Measurements from ENCODE around the gene COL19A1.

DNA sequence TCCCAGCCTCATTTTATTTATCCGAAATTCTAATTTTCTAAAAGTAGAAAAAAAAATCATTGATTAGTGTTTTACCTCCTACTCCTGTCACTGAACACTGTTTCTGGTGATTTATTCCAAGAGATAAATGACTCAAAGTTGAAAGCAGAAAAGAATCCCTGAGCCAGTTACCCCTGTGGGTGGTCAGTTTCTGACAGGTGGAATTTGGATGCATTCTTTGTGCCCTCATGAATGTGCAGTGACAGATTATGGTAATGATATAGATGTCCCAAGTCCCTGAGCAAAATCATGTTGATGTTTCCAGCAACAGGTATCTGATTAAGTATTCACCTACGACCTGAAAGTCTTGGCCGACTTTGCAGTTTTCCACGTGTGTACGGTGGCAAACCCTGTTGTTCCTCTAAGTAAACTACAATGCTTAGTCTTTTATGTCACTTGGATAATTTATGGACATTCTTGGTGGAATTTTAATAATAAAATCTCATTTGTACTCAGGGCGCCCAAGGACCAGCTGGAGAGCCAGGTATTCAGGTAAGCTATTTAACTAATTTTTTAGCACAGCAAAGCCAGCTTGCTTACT is 282.9 kb downstream of the COL19A1 start:
- TF ChIP-seq, protein P1, sequence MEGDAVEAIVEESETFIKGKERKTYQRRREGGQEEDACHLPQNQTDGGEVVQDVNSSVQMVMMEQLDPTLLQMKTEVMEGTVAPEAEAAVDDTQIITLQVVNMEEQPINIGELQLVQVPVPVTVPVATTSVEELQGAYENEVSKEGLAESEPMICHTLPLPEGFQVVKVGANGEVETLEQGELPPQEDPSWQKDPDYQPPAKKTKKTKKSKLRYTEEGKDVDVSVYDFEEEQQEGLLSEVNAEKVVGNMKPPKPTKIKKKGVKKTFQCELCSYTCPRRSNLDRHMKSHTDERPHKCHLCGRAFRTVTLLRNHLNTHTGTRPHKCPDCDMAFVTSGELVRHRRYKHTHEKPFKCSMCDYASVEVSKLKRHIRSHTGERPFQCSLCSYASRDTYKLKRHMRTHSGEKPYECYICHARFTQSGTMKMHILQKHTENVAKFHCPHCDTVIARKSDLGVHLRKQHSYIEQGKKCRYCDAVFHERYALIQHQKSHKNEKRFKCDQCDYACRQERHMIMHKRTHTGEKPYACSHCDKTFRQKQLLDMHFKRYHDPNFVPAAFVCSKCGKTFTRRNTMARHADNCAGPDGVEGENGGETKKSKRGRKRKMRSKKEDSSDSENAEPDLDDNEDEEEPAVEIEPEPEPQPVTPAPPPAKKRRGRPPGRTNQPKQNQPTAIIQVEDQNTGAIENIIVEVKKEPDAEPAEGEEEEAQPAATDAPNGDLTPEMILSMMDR (IDR thresholded peaks at IDR 0.05) = no peak
- TF ChIP-seq POLR2A (IDR thresholded peaks at IDR 0.05) = no peak
